Prostate gland (tissue), 2 donors: ENCODE results near the gene SLC25A34. TPM values are rescaled to one million over a fixed set of nuclear protein-coding genes. Genes with fewer than 3 reads are reported as not detected.

Experiments
- DNase-seq: peaks from one replicate; pipeline ENCODE4 v3.0.0-alpha.2; 2019; ENCODE audit warnings: low spot score
- H3K27ac ChIP-seq, 2 donors: fragments of 200-600 bp; sonication (generic); 2 replicates each; pipeline ENCODE4 v1.5.1; 2017 to 2019
- H3K27me3 ChIP-seq: fragments of 200-600 bp; sonication (generic); replicated peaks from 2 replicates; pipeline ENCODE4 v1.5.1; 2019; ENCODE audit not compliant: insufficient read depth
- H3K36me3 ChIP-seq, 2 donors: fragments of 200-600 bp; sonication (generic); 1 replicate in 1 of 2; 2 replicates in 1 of 2; pipeline versions ENCODE4 v1.5.1 to v1.8.1; 2017 to 2019
- H3K4me1 ChIP-seq: fragments of 200-600 bp; sonication (generic); replicated peaks from 2 replicates; pipeline ENCODE4 v1.5.1; 2019
- H3K4me3 ChIP-seq, 2 donors: fragments of 200-600 bp; sonication (generic); 2 replicates each; pipeline ENCODE4 v1.5.1; 2017 to 2019
- H3K9me3 ChIP-seq: fragments of 200-600 bp; sonication (generic); 2 replicates; pipeline ENCODE4 v1.5.1; 2017
- POLR2A ChIP-seq: fragments of 450-650 bp; IDR thresholded peaks from one replicate; pipeline ENCODE4 v1.6.1; 2016; ENCODE audit warnings: antibody characterized with exemption, mild to moderate bottlenecking
- POLR2AphosphoS5 ChIP-seq: sonication (generic); formaldehyde crosslinking; IDR thresholded peaks from one replicate; pipeline ENCODE4 v1.6.1; 2017; ENCODE audit warnings: antibody characterized with exemption
- WGBS: methylation state at CpG from one replicate; pipeline ENCODE4 v1.1.5; 2018; 5-methylcytosine and 5-hydroxymethylcytosine counted together
- intact Hi-C: fragments of 100-400 bp; cut with DNase I; formaldehyde crosslinking; loops from one replicate; pipeline ENCODE4 v1.14.2; 2022
- total RNA-seq, 2 donors: library from RNA; depleted of rRNA; stranded (reverse); fragments of >200 nt; gene quantifications; one replicate each; pipeline ENCODE4 v1.1.0, GENCODE V29; 2016
- TF ChIP-seq, protein P1 (sequence below), 4 experiments: fragments of 200-600 bp in 2 of 4; fragments of 450-650 bp in 2 of 4; sonication (generic) in 2 of 4; IDR thresholded peaks; 1 replicate in 3 of 4; 2 replicates in 1 of 4; pipeline ENCODE4 v1.5.1; 2016 to 2019; ENCODE audit warnings: antibody characterized with exemption in 4 of 4, mild to moderate bottlenecking in 2 of 4, moderate library complexity in 2 of 4

The SLC25A34 gene
- total RNA-seq, 2 donors from 2014 or later: 1.1 to 1.4 TPM

DNA sequence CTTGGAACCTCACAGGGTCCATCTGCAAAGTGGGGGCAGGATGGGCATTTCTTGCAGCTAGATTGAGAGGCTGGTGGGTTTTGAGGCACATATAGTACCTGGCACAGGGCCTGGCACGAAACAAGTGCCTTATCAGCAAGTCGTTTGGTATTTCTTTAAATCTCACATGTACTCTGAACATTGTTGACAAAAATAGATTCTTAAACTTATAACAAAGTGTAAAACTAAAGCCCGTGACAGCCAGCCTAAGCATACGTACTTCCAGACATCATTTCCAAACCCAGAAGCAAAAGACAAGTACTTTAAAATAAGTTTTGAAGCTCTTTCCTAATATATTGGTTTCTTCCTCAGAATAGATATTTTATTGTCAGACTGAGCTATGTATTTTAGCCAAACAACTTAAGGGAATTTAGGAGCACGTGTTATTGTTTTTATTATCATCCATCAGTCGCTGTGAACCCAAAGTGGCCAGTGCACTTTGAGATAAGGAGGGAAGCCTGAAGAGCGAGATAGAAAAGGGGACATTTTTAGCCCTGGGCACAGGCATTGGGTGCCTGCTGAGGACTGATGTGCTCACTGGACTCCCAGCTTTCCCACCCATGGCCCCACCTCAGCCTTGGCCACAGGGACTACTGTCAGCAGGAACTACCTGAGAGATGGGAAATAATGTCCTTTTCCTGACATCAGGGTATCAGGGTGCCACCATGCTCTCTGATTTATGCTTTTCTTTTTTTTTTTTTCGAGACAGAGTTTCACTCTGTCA is 25.5 kb downstream of the SLC25A34 start:
- TF ChIP-seq POLR2A: no peak
- TF ChIP-seq, protein P1, sequence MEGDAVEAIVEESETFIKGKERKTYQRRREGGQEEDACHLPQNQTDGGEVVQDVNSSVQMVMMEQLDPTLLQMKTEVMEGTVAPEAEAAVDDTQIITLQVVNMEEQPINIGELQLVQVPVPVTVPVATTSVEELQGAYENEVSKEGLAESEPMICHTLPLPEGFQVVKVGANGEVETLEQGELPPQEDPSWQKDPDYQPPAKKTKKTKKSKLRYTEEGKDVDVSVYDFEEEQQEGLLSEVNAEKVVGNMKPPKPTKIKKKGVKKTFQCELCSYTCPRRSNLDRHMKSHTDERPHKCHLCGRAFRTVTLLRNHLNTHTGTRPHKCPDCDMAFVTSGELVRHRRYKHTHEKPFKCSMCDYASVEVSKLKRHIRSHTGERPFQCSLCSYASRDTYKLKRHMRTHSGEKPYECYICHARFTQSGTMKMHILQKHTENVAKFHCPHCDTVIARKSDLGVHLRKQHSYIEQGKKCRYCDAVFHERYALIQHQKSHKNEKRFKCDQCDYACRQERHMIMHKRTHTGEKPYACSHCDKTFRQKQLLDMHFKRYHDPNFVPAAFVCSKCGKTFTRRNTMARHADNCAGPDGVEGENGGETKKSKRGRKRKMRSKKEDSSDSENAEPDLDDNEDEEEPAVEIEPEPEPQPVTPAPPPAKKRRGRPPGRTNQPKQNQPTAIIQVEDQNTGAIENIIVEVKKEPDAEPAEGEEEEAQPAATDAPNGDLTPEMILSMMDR (IDR thresholded peaks at IDR 0.05): no peak
- Histone ChIP-seq H3K4me1 (peaks cover 6% of the 10 kb centered on the region), H3K27ac (peak overlapping the region; percentile 80 to 83), H3K36me3 (no peaks in the 10 kb centered on the region), H3K4me3 (no peak overlapping the region), H3K27me3 (no peaks in the 10 kb centered on the region), H3K9me3 (no peaks in the 10 kb centered on the region)
- no peak for DNase-seq
- WGBS: 44% methylated on average over 8 of the region's 8 CpGs
- intact Hi-C loops: no loop called here

DNA sequence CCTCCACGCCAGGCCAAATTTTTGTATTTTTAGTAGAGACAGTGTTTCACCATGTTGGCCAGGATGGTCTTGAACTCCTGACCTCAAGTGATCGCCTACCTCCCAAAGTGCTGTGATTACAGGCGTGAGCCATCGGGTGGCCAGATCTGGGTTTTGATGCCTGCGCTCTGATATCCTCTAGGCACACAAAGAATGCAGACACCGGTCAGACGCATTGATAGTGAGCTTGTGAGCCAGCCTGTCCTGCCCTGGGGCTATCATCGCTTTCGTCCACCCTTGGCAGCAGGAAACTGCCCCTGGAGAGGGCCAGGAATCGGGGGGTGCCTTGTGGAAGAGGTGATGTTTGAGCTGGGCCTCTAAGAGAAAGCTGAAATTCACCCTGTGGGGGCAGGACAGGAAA is 26.5 kb downstream of the SLC25A34 start:
- intact Hi-C loops: no loop called here
- Histone ChIP-seq H3K9me3 (no peaks in the 10 kb centered on the region), H3K4me3 (no peak overlapping the region), H3K27ac (no peak overlapping the region), H3K27me3 (no peaks in the 10 kb centered on the region), H3K36me3 (no peaks in the 10 kb centered on the region), H3K4me1 (peaks cover 6% of the 10 kb centered on the region)
- WGBS: 76% methylated on average over 10 of the region's 10 CpGs
- TF ChIP-seq, protein P1 (IDR thresholded peaks at IDR 0.05): no peak
- TF ChIP-seq POLR2AphosphoS5 (no peak), POLR2A (no peak)
- DNase-seq: no peak

DNA sequence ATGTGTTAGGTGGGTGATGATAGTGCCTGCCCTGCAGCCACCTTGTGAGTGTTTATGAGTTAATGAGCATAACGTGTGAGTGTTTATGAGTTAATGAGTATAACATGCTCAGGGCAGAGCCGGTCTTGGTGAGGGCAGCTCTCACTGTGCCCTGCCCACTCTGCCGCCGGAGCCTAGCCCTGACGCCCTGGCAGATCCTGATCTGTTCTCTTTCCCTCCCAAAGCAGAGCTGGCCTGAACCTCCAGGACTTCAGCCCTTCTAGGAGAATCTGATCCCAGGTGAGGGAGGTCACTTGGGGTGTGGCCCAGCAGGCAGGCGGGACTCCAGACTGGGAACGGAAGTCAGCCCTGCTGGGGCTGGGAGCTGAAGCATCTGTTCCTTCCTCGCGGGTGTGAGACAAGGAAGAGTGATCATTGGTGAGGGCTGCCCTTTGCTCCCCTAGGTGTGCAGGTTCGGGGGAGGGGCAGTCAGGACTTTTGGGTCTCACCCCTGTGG is 28.3 kb downstream of the SLC25A34 start:
- H3K4me3 ChIP-seq: no peak overlapping the region
- WGBS: 44% methylated on average over 9 of the region's 10 CpGs
- intact Hi-C loops: no loop called here
- no peaks in the 10 kb centered on the region for H3K27me3 ChIP-seq
- peaks cover 0 to 4% of the 10 kb centered on the region in 2 donors for H3K36me3 ChIP-seq
- H3K4me1 ChIP-seq: peaks cover 5% of the 10 kb centered on the region
- H3K27ac ChIP-seq: no peak overlapping the region
- DNase-seq: no peak
- H3K9me3 ChIP-seq: no peaks in the 10 kb centered on the region
- TF ChIP-seq POLR2A (no peak), POLR2AphosphoS5 (no peak)
- TF ChIP-seq, protein P1 (IDR thresholded peaks at IDR 0.05): no peak

DNA sequence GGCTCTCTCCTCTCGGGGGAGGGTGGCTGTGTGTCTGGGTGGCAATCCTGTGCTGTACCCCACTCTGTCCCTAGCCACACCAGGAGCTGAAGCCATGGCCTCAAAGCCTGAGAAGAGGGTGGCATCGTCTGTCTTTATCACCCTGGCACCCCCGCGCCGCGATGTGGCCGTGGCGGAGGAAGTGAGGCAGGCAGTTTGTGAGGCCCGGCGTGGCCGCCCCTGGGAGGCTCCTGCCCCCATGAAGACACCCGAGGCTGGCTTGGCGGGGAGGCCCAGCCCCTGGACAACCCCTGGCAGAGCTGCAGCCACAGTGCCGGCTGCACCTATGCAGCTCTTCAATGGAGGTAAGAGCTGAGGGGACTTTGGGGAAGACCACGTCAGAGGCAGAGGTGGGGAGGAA is 28.8 kb downstream of the SLC25A34 start:
- no peak overlapping the region for H3K27ac ChIP-seq
- peaks cover 5% of the 10 kb centered on the region for H3K4me1 ChIP-seq
- intact Hi-C loops: no loop called here
- H3K36me3 ChIP-seq: peaks cover 0 to 4% of the 10 kb centered on the region in 2 donors
- TF ChIP-seq POLR2A (no peak), POLR2AphosphoS5 (no peak)
- 87% methylated on average over 15 of the region's 15 CpGs for WGBS
- no peaks in the 10 kb centered on the region for H3K27me3 ChIP-seq
- no peak for DNase-seq
- no peaks in the 10 kb centered on the region for H3K9me3 ChIP-seq
- H3K4me3 ChIP-seq: no peak overlapping the region

DNA sequence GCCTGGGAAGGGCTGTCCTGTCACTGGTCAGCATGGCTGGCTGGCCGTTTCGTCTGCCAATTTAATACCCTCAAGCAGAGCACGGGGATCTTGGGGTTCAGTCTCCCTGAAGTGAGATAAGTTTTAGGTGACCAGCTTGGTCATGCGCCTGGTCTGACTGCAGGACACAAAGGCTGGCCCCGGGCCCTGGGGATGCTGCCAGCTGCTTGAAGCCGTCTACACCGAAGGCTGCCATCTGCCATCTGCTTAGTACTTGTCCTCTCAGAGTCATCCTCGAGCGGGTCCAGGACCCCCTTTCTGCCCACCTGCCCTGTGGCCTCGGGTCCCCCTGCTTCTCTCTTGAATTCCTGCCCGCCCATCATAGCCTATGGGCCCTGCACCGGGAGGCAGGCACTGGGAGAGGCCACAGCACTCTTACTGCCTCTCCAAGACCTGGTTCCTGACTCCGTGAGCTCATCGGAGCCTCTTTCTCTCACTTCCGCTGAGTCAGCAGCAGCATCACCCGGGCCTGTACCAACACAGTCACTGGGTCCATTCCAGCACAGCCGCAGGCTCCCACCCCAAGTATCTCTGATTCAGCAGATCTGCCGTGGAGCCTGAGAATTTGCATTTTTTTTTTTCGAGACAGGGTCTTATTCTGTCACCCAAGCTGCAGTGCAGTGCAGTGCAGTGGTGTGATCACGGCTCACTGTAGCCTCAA is 29.6 kb downstream of the SLC25A34 start:
- H3K4me1 ChIP-seq: peaks cover 5% of the 10 kb centered on the region
- intact Hi-C loops: no loop called here

More for the DNA sequence above, 29.6 kb downstream of the SLC25A34 start:
- no peaks in the 10 kb centered on the region for H3K9me3 ChIP-seq
- no peak overlapping the region for H3K4me3 ChIP-seq
- WGBS: 52% methylated on average over 20 of the region's 20 CpGs
- TF ChIP-seq, protein P1 (IDR thresholded peaks at IDR 0.05): no peak
- TF ChIP-seq POLR2A (no peak), POLR2AphosphoS5 (no peak)
- H3K27ac ChIP-seq: no peak overlapping the region
- peaks cover 0 to 9% of the 10 kb centered on the region in 2 donors for H3K36me3 ChIP-seq
- H3K27me3 ChIP-seq: no peaks in the 10 kb centered on the region
- DNase-seq: no peak
